Stomach (tissue), 4 donors: ENCODE data around the gene EFR3B.

Experiments
- CTCF ChIP-seq, 7 experiments: fragments of 450-650 bp in 4 of 7; fragments of 200-600 bp in 3 of 7; sonication (generic) in 3 of 7; IDR thresholded peaks; one replicate each; pipeline ENCODE4 v1.5.1; 2016 to 2019; ENCODE audit warnings: antibody characterized with exemption in 7 of 7, control low read depth in 2 of 7, mild to moderate bottlenecking in 1 of 7
- POLR2A ChIP-seq, 4 donors: fragments of 450-650 bp; IDR thresholded peaks; one replicate each; pipeline ENCODE4 v1.6.1; 2016; ENCODE audit warnings: antibody characterized with exemption in 4 of 4, control low read depth in 2 of 4, mild to moderate bottlenecking in 1 of 4, moderate library complexity in 1 of 4
- POLR2AphosphoS5 ChIP-seq, 3 donors: sonication (generic); formaldehyde crosslinking; IDR thresholded peaks; one replicate each; pipeline ENCODE4 v1.6.1; 2016; ENCODE audit warnings: antibody characterized with exemption in 3 of 3

- TF ChIP-seq CTCF (IDR thresholded peaks at IDR 0.05) (no peak), POLR2AphosphoS5 (IDR thresholded peaks at IDR 0.05) (no peak), POLR2A (IDR thresholded peaks at IDR 0.05) (no peak)
Observed at GRCh38 chr2:25177211-25177611, 135.3 kb downstream of the EFR3B start.
